IMR-90 (cell line): Measurements from ENCODE around the gene IRAG1. TPM values are rescaled to one million over a fixed set of nuclear protein-coding genes. Genes with fewer than 3 reads are reported as not detected.

Experiments used
- ATAC-seq: fragments of 200-7000 bp; cut with Tn5 transposase; 2 replicates; pipeline ENCODE4 v1.9.1; 2020; ENCODE audit warnings: low read depth, mild to moderate bottlenecking, moderate library complexity
- BruUV-seq: library from RNA; stranded (reverse); fragments of 400-500 nt; replicated peaks from 2 replicates; lab custom pipeline; 2021; lab: Mats Ljungman, UMichigan
- CTCF ChIA-PET: fragments of 300-600 bp; formaldehyde crosslinking; extraction: SDS; loops from one replicate; lab custom pipeline; 2021; ENCODE audit warnings: antibody characterized with exemption; lab: Yijun Ruan, JAX
- POLR2A ChIA-PET: fragments of 300-600 bp; sonication (Branson Sonifier 250); formaldehyde crosslinking; loops from one replicate; lab custom pipeline; 2022; ENCODE audit warnings: antibody characterized with exemption; ENCODE audit not compliant: unreplicated experiment; lab: Charles Lee
- DNase-seq: peaks from one replicate; pipeline ENCODE4 v3.0.0; 2013
- H2AFZ ChIP-seq: replicated peaks from 2 replicates; pipeline ENCODE3; 2013; ENCODE audit warnings: low read length, mild to moderate bottlenecking; ENCODE audit not compliant: poor library complexity
- H2AK5ac ChIP-seq: 2 replicates; pipeline ENCODE4 v1.6.1; 2013; ENCODE audit warnings: low read depth, low read length, inconsistent platforms
- H2AK9ac ChIP-seq: replicated peaks from 2 replicates; pipeline ENCODE3; 2013; ENCODE audit warnings: mild to moderate bottlenecking, low read depth, low read length, moderate library complexity; ENCODE audit not compliant: poor library complexity
- H2BK120ac ChIP-seq: 2 replicates; pipeline ENCODE4 v1.6.1; 2013; ENCODE audit warnings: low read depth, low read length, inconsistent platforms
- H2BK15ac ChIP-seq: 3 replicates; pipeline ENCODE4 v1.6.1; 2013; ENCODE audit warnings: low read depth, low read length, inconsistent platforms
- H2BK20ac ChIP-seq: 2 replicates; pipeline ENCODE4 v1.6.1; 2013; ENCODE audit warnings: low read depth, mild to moderate bottlenecking, inconsistent platforms, low read length, moderate library complexity
- H2BK5ac ChIP-seq: 2 replicates; pipeline ENCODE4 v1.6.1; 2013; ENCODE audit warnings: mild to moderate bottlenecking, low read depth, low read length, inconsistent platforms; ENCODE audit not compliant: poor library complexity, severe bottlenecking
- H3K14ac ChIP-seq: replicated peaks from 2 replicates; pipeline ENCODE4 v1.6.1; 2013; ENCODE audit warnings: low read depth, low read length, inconsistent platforms
- H3K18ac ChIP-seq: 2 replicates; pipeline ENCODE4 v1.6.1; 2013; ENCODE audit warnings: low read depth, low read length, control low read depth
- H3K23ac ChIP-seq: 2 replicates; pipeline ENCODE4 v1.6.1; 2013; ENCODE audit warnings: low read depth, low read length, inconsistent platforms
- H3K27ac ChIP-seq: 2 replicates; pipeline ENCODE4 v1.5.1; 2013; ENCODE audit warnings: mild to moderate bottlenecking, control low read depth, low read length; ENCODE audit not compliant: insufficient read depth
- H3K27me3 ChIP-seq: 2 replicates; pipeline ENCODE4 v1.6.1; 2013; ENCODE audit warnings: low read length; ENCODE audit not compliant: control insufficient read depth, insufficient read depth
- H3K36me3 ChIP-seq: 2 replicates; pipeline ENCODE4 v1.6.1; 2013; ENCODE audit warnings: low read length, mixed read lengths; ENCODE audit not compliant: control insufficient read depth, insufficient read depth
- H3K4ac ChIP-seq: 2 replicates; pipeline ENCODE4 v1.6.1; 2013; ENCODE audit warnings: low read depth, low read length, inconsistent platforms
- H3K4me1 ChIP-seq: 2 replicates; pipeline ENCODE4 v1.6.1; 2013; ENCODE audit warnings: low read length, mixed read lengths; ENCODE audit not compliant: control insufficient read depth, insufficient read depth
- H3K4me2 ChIP-seq: 2 replicates; pipeline ENCODE4 v1.6.1; 2013; ENCODE audit warnings: low read depth, mild to moderate bottlenecking, control low read depth, low read length, moderate library complexity
- H3K4me3 ChIP-seq: 2 replicates; pipeline ENCODE4 v1.5.1; 2013; ENCODE audit warnings: low read depth, mild to moderate bottlenecking, control low read depth, low read length, moderate library complexity; ENCODE audit not compliant: insufficient read depth
- H3K56ac ChIP-seq: 2 replicates; pipeline ENCODE4 v1.6.1; 2013; ENCODE audit warnings: low read length, inconsistent platforms; ENCODE audit not compliant: insufficient read depth; ENCODE audit errors: extremely low read depth
- H3K79me1 ChIP-seq, 2 experiments: 2 replicates each; pipeline ENCODE4 v1.6.1; 2013; ENCODE audit warnings: low read length in 2 of 2, inconsistent platforms in 1 of 2, low read depth in 1 of 2
- H3K9ac ChIP-seq: 2 replicates; pipeline ENCODE4 v1.6.1; 2013; ENCODE audit warnings: low read depth, low read length, control low read depth
- H3K9me1 ChIP-seq: 2 replicates; pipeline ENCODE4 v1.6.1; 2013; ENCODE audit warnings: low read length, inconsistent platforms; ENCODE audit not compliant: insufficient read depth
- H3K9me3 ChIP-seq: 2 replicates; pipeline ENCODE4 v1.6.1; 2013; ENCODE audit warnings: low read length; ENCODE audit not compliant: control insufficient read depth, insufficient read depth
- H4K20me1 ChIP-seq: 2 replicates; pipeline ENCODE4 v1.6.1; 2013; ENCODE audit warnings: low read length, inconsistent platforms; ENCODE audit not compliant: insufficient read depth
- H4K5ac ChIP-seq: 2 replicates; pipeline ENCODE4 v1.6.1; 2013; ENCODE audit warnings: mild to moderate bottlenecking, low read depth, low read length, control low read depth
- H4K8ac ChIP-seq, 2 experiments: 2 replicates each; pipeline ENCODE4 v1.6.1; 2013; ENCODE audit warnings: low read depth in 2 of 2, low read length in 2 of 2, control low read depth in 1 of 2, inconsistent platforms in 1 of 2
- H4K91ac ChIP-seq: 2 replicates; pipeline ENCODE4 v1.6.1; 2013; ENCODE audit warnings: low read depth, low read length, inconsistent platforms; ENCODE audit not compliant: insufficient read depth
- BHLHE40 ChIP-seq: fragments of 150-350 bp; IDR thresholded peaks from 2 replicates; pipeline ENCODE4 v1.6.1; 2016; ENCODE audit warnings: mild to moderate bottlenecking, low read depth, low read length
- CEBPB ChIP-seq: IDR thresholded peaks from 2 replicates; pipeline ENCODE4 v1.6.1; 2012; ENCODE audit warnings: low read depth, low read length, improper control_type of control experiment
- CHD1 ChIP-seq: IDR thresholded peaks from 2 replicates; pipeline ENCODE4 v1.6.1; 2012; ENCODE audit warnings: low read depth, low read length, improper control_type of control experiment
- FOS ChIP-seq: fragments of 150-350 bp; IDR thresholded peaks from 2 replicates; pipeline ENCODE4 v1.6.1; 2016; ENCODE audit warnings: low read depth, low read length
- MAFK ChIP-seq: IDR thresholded peaks from 2 replicates; pipeline ENCODE4 v1.6.1; 2012; ENCODE audit warnings: low read depth, low read length, improper control_type of control experiment
- MAZ ChIP-seq: IDR thresholded peaks from 2 replicates; pipeline ENCODE4 v1.6.1; 2012; ENCODE audit warnings: low read depth, mild to moderate bottlenecking, low read length, improper control_type of control experiment, moderate library complexity, borderline replicate concordance
- POLR2A ChIP-seq: IDR thresholded peaks from 2 replicates; pipeline ENCODE4 v1.6.1; 2012; ENCODE audit warnings: mild to moderate bottlenecking, low read depth, low read length
- RCOR1 ChIP-seq: IDR thresholded peaks from 2 replicates; pipeline ENCODE4 v1.6.1; 2012; ENCODE audit warnings: mild to moderate bottlenecking, low read length, improper control_type of control experiment; ENCODE audit not compliant: insufficient replicate concordance
- SMC3 ChIP-seq: fragments of 150-350 bp; IDR thresholded peaks from 2 replicates; pipeline ENCODE4 v1.6.1; 2016; ENCODE audit warnings: low read depth, mild to moderate bottlenecking, antibody characterized with exemption, low read length, moderate library complexity
- USF2 ChIP-seq: fragments of 150-350 bp; IDR thresholded peaks from 2 replicates; pipeline ENCODE4 v1.6.1; 2017; ENCODE audit warnings: mild to moderate bottlenecking, antibody characterized with exemption, low read length, low read depth
- WGBS, 2 experiments: methylation state at CpG; one replicate each; pipeline versions ENCODE4 v1.1.5 to v1.1.7; 2013; ENCODE audit warnings: missing lambda C conversion rate in 2 of 2; ENCODE audit not compliant: insufficient read length in 1 of 2; ENCODE audit errors: extremely low coverage in 2 of 2; 5-methylcytosine and 5-hydroxymethylcytosine counted together
- dilution Hi-C: fragments of 300-500 bp; cut with HindIII; formaldehyde crosslinking; loops from one replicate; pipeline ENCODE4 v1.14.3; 2018; ENCODE audit warnings: low sequenced_read_pairs; ENCODE audit not compliant: unreplicated experiment
- in situ Hi-C: fragments of 300-500 bp; cut with MboI; formaldehyde crosslinking; loops from 3 replicates; pipeline ENCODE4 v1.14.3; 2019; ENCODE audit warnings: low sequenced_read_pairs, inconsistent platforms, mixed read lengths
- intact Hi-C: fragments of 100-400 bp; cut with micrococcal nuclease; formaldehyde crosslinking; loops from 2 replicates; pipeline ENCODE4 v1.10.0; 2022
- polyA plus RNA-seq, 3 experiments: library from polyadenylated mRNA; depleted of rRNA; stranded (reverse); fragments of >200 nt; gene quantifications; 2 replicates each; pipeline ENCODE4 v1.2.3, GENCODE V29; 2012; ENCODE audit warnings: low replicate concordance in 1 of 3
- total RNA-seq: library from RNA; depleted of rRNA; stranded (reverse); fragments of >200 nt; gene quantifications from 2 replicates; pipeline ENCODE4 v1.2.3, GENCODE V29; 2012
- TF ChIP-seq, protein P1 (sequence below): conservative IDR thresholded peaks from 2 replicates; pipeline ENCODE4 v1.5.1; 2012; ENCODE audit warnings: mild to moderate bottlenecking, low read depth, low read length, improper control_type of control experiment

The IRAG1 gene
- total and polyA plus RNA-seq, 2 of the 4 experiments (the other 2 are of a cell fraction): 19.4 to 25.8 TPM

GRCh38 chr11:10653261-10653660, 40.3 kb downstream of the IRAG1 start:
- Histone ChIP-seq H3K14ac (peak overlapping the region; percentile 73), H3K36me3 (peaks cover 35% of the 10 kb centered on the region), H3K4me3 (no peak overlapping the region), H3K27me3 (no peaks in the 10 kb centered on the region), H4K91ac (peak overlapping the region; percentile 38), H3K9me1 (peaks cover 50% of the 10 kb centered on the region), H3K79me1 (peaks cover 19 to 94% of the 10 kb centered on the region in 2 experiments), H4K8ac (peak overlapping the region in 1 of 2 experiments; percentile 53; a peak in 1 of 4 replicates), H4K20me1 (no peaks in the 10 kb centered on the region), H2AFZ (no peak overlapping the region), H2BK15ac (peak overlapping the region; percentile 81; the same call in 2 of the 3 replicates), H2BK5ac (no peak overlapping the region), H3K4me1 (peaks cover 39% of the 10 kb centered on the region), H4K5ac (peak overlapping the region; percentile 58), H3K27ac (no peak overlapping the region; the same call in 1 of the 2 replicates), H3K9ac (no peak overlapping the region), H2BK20ac (peak overlapping the region; percentile 67), H3K4me2 (no peak overlapping the region), H3K9me3 (no peaks in the 10 kb centered on the region), H3K56ac (no peak overlapping the region), H2BK120ac (peak overlapping the region; percentile 99; the same call in 1 of the 2 replicates), H3K4ac (peak overlapping the region; percentile 99), H2AK9ac (no peak overlapping the region), H2AK5ac (peak overlapping the region; percentile 88; the same call in 1 of the 2 replicates), H3K18ac (no peak overlapping the region), H3K23ac (peak overlapping the region; percentile 51)
- in situ Hi-C loops: loop anchor here (10.0 kb wide), 1 partner anchor 248 kb away; no protein-coding TSS in a partner anchor
- DNase-seq (no peak), ATAC-seq (no peak)
- intact Hi-C loops: no loop called here
- dilution Hi-C loops: no loop called here
- ChIA-PET POLR2A (no interaction called here), CTCF (interaction anchor here (1.0 to 1.2 kb wide), 2 partner anchors 12 to 240 kb away, joined by 3 read pairs; no protein-coding TSS in a partner anchor)
- TF ChIP-seq FOS: no peak
- no peak for TF ChIP-seq BHLHE40
- no peak for TF ChIP-seq SMC3
- TF ChIP-seq POLR2A: no peak
- TF ChIP-seq MAZ: no peak
- no peak for TF ChIP-seq CHD1
- TF ChIP-seq CEBPB: no peak
- no peak for TF ChIP-seq MAFK
- TF ChIP-seq, protein P1, sequence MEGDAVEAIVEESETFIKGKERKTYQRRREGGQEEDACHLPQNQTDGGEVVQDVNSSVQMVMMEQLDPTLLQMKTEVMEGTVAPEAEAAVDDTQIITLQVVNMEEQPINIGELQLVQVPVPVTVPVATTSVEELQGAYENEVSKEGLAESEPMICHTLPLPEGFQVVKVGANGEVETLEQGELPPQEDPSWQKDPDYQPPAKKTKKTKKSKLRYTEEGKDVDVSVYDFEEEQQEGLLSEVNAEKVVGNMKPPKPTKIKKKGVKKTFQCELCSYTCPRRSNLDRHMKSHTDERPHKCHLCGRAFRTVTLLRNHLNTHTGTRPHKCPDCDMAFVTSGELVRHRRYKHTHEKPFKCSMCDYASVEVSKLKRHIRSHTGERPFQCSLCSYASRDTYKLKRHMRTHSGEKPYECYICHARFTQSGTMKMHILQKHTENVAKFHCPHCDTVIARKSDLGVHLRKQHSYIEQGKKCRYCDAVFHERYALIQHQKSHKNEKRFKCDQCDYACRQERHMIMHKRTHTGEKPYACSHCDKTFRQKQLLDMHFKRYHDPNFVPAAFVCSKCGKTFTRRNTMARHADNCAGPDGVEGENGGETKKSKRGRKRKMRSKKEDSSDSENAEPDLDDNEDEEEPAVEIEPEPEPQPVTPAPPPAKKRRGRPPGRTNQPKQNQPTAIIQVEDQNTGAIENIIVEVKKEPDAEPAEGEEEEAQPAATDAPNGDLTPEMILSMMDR: no peak
- TF ChIP-seq RCOR1: no peak
- no peak for TF ChIP-seq USF2
- WGBS, 2 experiments: no CpG with 5 or more reads among the region's 2 CpGs
- BruUV-seq: no TSS peak
